Stimulated activated CD4-positive, alpha-beta T cell treated with anti-CD3 and anti-CD28 coated beads, Interleukin-1b, Interleukin-23, amount 100 ng/mL, for 24 hours (primary cell): ENCODE results near the gene SDR9C7.
"Not testable (repeated sequence)": the region's sequence is repeated elsewhere in the genome, so short reads cannot be mapped to it uniquely, and the experiment has no call there.

ENCODE experiments used
- DNase-seq, 4 experiments: peaks; one replicate each; pipeline ENCODE4 v3.0.0-alpha.2; 2020; ENCODE audit warnings: low read depth in 4 of 4, low spot score in 1 of 4

SDR9C7 gene

GRCh38 chr12:56954057-56954957, 20.1 kb upstream of the SDR9C7 start:
- DNase-seq: no peak

GRCh38 chr12:56953314-56953713, 19.1 kb upstream of the SDR9C7 start:
- DNase-seq: no peak

GRCh38 chr12:56951582-56952339, 17.6 kb upstream of the SDR9C7 start:
- no peak for DNase-seq

GRCh38 chr12:56948881-56949280, 14.7 kb upstream of the SDR9C7 start:
- no peak for DNase-seq

GRCh38 chr12:56948457-56948777, 14.2 kb upstream of the SDR9C7 start:
- DNase-seq: no peak

GRCh38 chr12:56947633-56948456, 13.6 kb upstream of the SDR9C7 start:
- DNase-seq: no peak

GRCh38 chr12:56943878-56944277, 9.7 kb upstream of the SDR9C7 start:
- DNase-seq: no peak

GRCh38 chr12:56943374-56943773, 9.2 kb upstream of the SDR9C7 start:
- DNase-seq: not testable (repeated sequence)

- no peak for DNase-seq
These were observed 7.2 kb upstream of the SDR9C7 start for GRCh38 chr12:56941299-56942017.

- not testable (repeated sequence) for DNase-seq
These were observed 6.7 kb upstream of the SDR9C7 start for GRCh38 chr12:56940942-56941298.

GRCh38 chr12:56935752-56936151, 1.5 kb upstream of the SDR9C7 start:
- no peak for DNase-seq

- DNase-seq: no peak
These were observed 949 bp upstream of the SDR9C7 start for GRCh38 chr12:56935157-56935556.

GRCh38 chr12:56932867-56933266, 1.3 kb downstream of the SDR9C7 start:
- DNase-seq: no peak

GRCh38 chr12:56932146-56932545, 2.1 kb downstream of the SDR9C7 start:
- DNase-seq: no peak

GRCh38 chr12:56931474-56931978, 2.7 kb downstream of the SDR9C7 start:
- no peak for DNase-seq

GRCh38 chr12:56930241-56930640, 4.0 kb downstream of the SDR9C7 start:
- DNase-seq: no peak

- no peak for DNase-seq
These were observed 4.4 kb downstream of the SDR9C7 start for GRCh38 chr12:56929780-56930179.

GRCh38 chr12:56928262-56928661, 5.9 kb downstream of the SDR9C7 start:
- DNase-seq: no peak

GRCh38 chr12:56927281-56927680, 6.9 kb downstream of the SDR9C7 start:
- no peak for DNase-seq

GRCh38 chr12:56922031-56922430, 12.2 kb downstream of the SDR9C7 start:
- DNase-seq: no peak

- DNase-seq: no peak
These were observed 12.9 kb downstream of the SDR9C7 start for GRCh38 chr12:56921346-56921745.
